NCI-H1048 (cell line): ENCODE data around the gene VSIG8.
"Not testable (repeated sequence)": the region's sequence is repeated elsewhere in the genome, so short reads cannot be mapped to it uniquely, and the experiment has no call there.

Experiments used
- DNase-seq: peaks from one replicate; lab custom pipeline; 2025; lab: John Stamatoyannopoulos, UW

VSIG8 gene, protein sequence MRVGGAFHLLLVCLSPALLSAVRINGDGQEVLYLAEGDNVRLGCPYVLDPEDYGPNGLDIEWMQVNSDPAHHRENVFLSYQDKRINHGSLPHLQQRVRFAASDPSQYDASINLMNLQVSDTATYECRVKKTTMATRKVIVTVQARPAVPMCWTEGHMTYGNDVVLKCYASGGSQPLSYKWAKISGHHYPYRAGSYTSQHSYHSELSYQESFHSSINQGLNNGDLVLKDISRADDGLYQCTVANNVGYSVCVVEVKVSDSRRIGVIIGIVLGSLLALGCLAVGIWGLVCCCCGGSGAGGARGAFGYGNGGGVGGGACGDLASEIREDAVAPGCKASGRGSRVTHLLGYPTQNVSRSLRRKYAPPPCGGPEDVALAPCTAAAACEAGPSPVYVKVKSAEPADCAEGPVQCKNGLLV

DNA sequence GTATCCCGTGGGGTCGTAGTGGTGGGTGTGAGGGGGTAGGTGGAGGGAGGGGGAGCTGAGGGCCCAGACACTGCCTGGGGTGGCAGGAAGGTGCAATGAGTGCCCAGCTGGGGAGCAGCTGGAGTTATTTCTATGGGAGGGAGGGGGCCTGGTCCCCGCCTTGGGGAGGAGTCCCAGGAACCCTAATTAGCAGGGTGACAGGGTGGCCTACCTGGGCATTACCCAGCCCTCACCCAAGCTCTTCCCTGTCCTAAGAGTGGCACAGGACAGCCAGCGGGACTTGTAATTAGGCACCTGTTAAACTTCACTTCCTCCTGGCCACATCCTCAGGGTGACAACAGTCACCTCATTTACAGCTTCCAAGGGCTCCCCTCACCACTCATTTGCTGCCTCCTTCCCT is at the start of gene VSIG8:
TSS of gene VSIG8 (minus strand) at position 101 of the 400 bp plus-strand sequence. CDS start 136 bp downstream, outside the sequence.
- DNase-seq: no peak

GRCh38 chr1:159911326-159912070 is 49.0 kb upstream of the VSIG8 start:
- no peak for DNase-seq

DNA sequence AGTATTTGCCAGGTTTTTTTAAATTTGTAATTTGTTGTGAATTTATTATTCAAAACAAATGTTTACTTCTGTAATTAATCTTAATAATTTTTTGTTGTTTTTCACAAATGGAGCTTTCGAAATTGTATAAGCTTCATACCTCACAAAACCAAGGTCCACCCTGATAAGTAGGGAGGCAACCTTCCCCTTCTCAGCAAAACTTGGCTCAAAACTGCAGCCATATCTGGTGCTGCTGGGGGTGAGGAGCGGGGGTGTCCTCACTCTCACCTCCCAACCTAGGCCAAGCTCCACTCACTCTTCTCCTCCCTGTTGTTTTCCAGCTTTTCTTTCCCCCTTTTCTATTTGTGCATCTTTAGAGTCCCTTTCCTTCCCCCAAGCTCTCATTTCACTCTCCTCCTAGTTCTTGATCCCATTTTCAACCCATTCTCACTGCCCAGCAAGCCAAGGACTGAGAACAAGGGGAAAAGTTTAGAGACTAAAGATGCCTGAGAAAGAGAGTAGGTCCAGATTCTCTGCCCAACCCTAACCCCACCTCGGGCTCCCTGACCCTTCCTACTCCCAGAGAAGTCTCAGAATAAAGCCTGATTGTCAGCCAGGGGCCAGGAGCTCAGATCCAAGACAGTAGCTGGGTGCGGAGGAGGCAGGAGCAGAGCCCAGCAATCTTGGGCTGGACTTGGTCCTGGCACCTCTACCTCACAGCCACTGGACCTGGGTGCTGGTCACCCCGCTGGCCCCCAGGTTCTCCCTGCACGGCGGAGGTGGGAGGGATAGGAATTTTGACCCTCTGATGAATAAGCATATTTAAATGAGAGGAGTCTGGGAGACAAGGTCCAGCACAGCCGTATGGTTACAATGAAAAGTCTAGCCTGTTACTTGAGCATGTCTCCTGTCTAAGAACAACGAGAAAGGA is 45.8 kb upstream of the VSIG8 start:
- DNase-seq: no peak

DNA sequence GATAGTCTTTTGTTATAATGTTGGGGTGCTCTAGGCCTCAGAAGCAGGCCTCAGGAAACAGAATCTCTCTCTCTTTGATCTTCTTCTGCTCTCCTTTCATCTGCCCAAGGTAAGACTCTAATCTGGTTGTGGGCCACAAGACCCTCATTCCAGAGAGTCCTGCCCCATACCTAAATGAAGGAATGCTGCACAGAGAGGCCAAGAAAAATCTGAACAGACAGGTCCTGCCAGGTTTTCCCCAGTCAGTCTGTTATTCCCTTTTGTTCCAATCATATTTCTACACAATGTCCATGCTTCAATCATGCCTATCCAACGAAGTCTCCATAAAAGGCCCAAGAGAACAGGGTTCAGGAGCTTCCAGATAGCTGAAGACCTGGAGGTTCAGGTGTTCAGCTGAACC is 44.5 kb upstream of the VSIG8 start:
- no peak for DNase-seq

DNA sequence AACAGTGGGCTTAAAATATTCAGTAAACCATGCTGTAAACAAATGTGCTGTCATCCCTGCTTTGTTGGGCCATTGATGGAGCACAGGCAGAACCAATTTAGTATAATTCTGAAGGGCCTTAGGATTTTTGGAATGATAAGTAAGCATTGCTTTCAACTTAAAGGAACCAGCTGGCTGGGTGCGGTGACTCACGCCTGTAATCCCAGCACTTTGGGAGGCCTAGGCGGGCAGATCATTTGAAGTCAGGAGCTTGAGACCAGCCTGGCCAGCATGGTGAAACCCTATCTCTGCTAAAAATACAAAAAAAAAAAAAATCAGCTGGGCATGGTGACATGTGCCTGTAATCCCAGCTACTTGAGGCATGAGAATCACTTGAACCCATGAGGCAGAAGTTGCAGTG is 41.6 kb upstream of the VSIG8 start:
- DNase-seq: not testable (repeated sequence)

- no peak for DNase-seq
Observed at GRCh38 chr1:159902541-159902940, 40.1 kb upstream of the VSIG8 start.

GRCh38 chr1:159900755-159901360 is 38.4 kb upstream of the VSIG8 start:
- no peak for DNase-seq

- DNase-seq: peak; percentile 93
Observed at GRCh38 chr1:159900086-159900680, 37.7 kb upstream of the VSIG8 start, which contains the start of gene CFAP45. Gene CFAP45, minus strand, starts transcription at chr1:159900165. Its CDS starts 67 bp downstream, at chr1:159900098.

- DNase-seq: not testable (repeated sequence)
Observed at GRCh38 chr1:159899634-159900033, 37.2 kb upstream of the VSIG8 start.

- no peak for DNase-seq
Observed at GRCh38 chr1:159898527-159898926, 36.1 kb upstream of the VSIG8 start.

DNA sequence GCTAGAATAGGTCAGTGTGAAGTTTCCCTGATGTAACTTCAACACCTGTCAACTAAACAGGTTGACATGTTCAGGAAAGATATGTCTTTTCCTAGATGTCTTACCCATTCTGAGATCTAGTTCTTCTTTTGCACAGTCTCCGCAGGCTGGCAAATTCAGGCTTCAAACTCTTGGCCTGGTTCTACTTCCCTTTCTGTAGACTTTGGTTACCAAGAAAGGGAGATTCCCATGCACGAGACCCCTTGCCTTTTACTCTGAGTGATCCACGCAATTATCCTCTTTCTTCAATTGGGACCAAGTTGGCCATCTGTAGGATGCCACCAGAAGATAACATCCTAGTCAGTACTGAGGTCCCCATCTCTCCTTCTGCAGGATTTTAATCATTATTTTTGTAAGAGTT is 35.5 kb upstream of the VSIG8 start:
- no peak for DNase-seq

DNA sequence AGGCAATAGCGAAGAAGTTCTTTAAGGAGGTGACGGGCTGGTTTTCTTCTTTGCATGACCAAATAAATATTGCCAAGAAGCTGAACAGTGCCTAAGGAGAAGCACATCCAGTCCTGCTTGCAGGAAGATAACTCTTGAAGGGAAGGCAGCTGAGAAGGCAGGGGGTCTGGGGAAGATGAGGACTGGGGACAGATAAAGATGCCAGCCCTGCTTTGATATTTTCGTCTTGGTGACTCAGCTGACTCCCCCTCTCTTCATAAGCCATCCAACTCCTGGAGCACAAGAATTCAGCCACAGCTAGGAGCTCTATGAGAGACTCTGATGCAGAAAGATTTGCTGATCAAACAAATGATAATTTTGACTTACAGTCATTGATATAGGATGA is 34.1 kb upstream of the VSIG8 start:
- DNase-seq: no peak

DNA sequence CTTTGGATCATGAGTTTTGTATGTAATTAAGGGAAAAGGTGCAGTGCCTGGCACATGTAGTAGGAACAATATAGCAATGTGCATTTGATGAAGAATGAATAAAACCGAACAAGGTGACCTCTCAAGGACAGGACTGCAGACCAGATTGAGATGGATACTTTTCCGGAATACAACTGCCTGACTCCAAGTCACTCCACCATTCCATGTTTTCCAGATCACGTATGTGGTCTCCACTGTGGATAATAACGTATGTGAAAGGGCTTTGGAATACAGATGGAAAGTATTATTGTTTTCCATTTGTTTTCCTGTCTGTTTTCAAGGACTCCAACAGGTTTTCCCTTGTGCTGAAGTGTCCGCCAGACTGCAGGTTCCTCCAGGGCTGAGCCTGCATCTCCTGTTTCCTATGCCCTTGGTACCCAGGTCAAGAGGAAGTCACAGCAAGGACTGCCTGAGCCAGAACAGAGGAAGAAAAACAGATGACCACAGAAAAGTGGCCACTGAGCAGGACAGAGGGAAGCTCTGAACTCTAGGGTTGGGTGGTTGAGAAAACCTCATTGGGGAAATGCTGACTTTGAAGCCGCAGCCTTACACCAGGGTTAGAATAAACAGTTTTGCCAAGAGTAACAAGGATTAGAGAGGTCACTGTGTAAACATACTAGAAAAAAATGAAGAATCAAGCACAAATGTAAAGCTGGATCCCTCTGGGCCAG is 33.5 kb upstream of the VSIG8 start:
- DNase-seq: no peak

GRCh38 chr1:159895286-159895685 is 32.8 kb upstream of the VSIG8 start:
- no peak for DNase-seq

DNA sequence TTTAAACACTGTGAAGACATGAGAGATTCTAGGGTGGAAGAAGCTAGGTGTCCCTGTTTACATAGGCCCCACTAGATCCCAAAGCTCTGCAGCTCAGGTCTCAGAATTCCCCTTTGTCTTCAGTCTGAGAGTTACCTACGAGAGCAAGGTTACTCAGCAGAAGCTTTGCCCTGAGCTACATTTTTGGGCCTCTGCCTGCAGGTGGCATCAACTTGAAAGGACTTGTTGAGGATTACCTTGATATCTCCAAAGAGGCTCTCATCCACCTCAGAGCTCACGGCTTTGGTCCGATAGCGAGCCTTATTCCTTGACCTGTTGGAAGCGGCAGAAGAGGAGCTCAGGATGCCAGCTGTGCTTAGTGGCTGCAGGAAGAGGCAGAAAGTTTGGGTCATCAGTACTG is 30.5 kb upstream of the VSIG8 start:
- DNase-seq: no peak

DNA sequence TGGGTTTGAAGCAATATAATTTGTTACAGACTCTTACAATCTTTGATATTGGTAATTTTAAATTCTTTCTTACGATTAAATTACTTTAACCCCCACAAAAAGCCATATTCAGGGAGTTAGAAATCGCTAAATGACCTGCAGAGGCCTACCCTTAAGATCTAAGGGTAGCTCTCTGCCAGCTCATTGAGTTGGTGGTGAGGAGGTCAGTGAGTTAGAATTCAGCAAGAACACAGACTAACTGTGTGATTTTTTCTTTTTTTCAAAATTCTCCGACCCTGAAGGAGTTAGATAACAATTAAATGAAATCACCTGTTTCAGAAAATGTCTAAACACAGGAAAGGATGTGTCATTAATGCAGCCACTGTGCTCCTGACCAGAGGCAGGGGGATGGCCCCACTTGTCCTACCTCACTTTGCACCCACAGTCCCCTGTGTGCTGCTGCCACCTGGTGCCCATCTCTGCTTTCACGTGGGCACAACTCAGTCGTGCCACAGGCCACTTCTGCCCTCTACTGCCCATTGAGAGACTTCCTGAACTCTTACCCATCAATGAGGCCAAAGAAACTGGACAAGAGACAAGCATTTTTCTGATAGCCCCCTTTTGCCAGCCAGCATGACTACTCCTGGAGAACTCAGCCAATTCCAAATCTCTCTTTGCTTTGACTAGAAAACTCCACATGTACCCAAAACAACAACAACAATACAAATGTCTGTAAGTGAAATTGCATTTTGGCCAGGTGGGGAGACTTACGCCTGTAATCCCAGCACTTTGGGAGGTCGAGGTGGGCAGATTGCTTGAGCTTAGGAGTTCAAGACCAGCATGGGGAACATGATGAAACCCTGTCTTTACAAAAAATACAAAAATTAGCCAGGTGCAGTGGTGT is 29.1 kb upstream of the VSIG8 start:
- peak; percentile 75 for DNase-seq

DNA sequence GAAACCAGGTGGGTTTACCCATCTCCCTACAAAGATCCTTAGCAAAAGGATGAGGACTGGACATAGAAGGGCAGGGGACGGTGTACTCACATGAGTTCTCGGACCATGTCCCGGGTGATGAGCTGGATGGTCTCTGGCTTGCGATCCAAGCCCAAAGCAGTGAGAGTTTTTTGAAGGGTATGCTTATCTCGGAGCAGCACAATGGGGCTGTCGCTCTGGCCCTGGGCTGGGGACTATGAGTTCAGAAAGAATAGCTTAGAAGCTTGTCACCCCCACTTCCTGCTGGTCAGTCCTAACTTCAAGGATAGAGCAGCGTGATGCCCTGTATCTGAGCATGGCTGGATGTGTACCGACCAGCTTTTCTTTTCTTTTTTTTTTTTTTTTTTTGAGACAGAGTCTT is 27.9 kb upstream of the VSIG8 start:
- DNase-seq: no peak

GRCh38 chr1:159889821-159890252 is 27.4 kb upstream of the VSIG8 start:
- no peak for DNase-seq

DNA sequence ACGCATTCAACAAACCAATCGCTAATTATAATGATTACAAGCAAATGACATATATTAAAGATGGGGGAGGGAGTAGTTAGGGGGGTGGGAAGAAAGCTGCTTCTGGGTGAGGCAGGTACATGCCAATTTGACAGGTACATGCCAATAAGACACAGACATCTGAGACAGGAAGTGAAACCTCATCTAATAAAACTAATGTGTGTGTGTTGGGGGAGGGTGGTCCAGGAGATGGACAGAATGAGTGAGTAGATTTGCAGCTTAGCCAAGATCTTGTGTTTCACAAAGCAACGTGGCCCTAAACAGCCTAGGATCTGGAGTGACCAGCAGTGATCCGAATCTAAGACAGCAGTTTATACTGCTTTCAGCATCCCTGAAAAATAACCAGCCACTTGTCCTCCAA is 26.7 kb upstream of the VSIG8 start:
- no peak for DNase-seq

- DNase-seq: no peak
Observed at GRCh38 chr1:159884296-159884695, 21.8 kb upstream of the VSIG8 start.
